Endothelial cell (in vitro differentiated cells): ENCODE measurements around the gene CHP1. TPM values are rescaled to one million over a fixed set of nuclear protein-coding genes. Genes with fewer than 3 reads are reported as not detected.
A peak's percentile ranks its signal among the peaks of the same experiment; 100 is the strongest.
"Not testable (repeated sequence)": the region's sequence is repeated elsewhere in the genome, so short reads cannot be mapped to it uniquely, and the experiment has no call there.

ENCODE experiments used
- DNase-seq: peaks from one replicate; pipeline ENCODE4 v3.0.0; 2021; ENCODE audit warnings: low spot score
- H3K27ac Mint-ChIP-seq: one replicate; pipeline ENCODE4 v1.8.0; 2021; ENCODE audit warnings: mixed read lengths, inconsistent platforms; ENCODE audit not compliant: unreplicated experiment
- H3K27me3 Mint-ChIP-seq: one replicate; pipeline ENCODE4 v1.8.0; 2021; ENCODE audit warnings: mild to moderate bottlenecking, moderate library complexity, mixed read lengths, inconsistent platforms; ENCODE audit not compliant: unreplicated experiment
- H3K36me3 Mint-ChIP-seq: one replicate; pipeline ENCODE4 v1.8.0; 2021; ENCODE audit warnings: mild to moderate bottlenecking, low read depth, mixed read lengths, inconsistent platforms; ENCODE audit not compliant: unreplicated experiment
- H3K4me1 Mint-ChIP-seq: one replicate; pipeline ENCODE4 v1.8.0; 2021; ENCODE audit warnings: mild to moderate bottlenecking, mixed read lengths, inconsistent platforms; ENCODE audit not compliant: unreplicated experiment
- H3K4me3 Mint-ChIP-seq: one replicate; pipeline ENCODE4 v1.8.0; 2021; ENCODE audit warnings: mild to moderate bottlenecking, mixed read lengths, inconsistent platforms; ENCODE audit not compliant: unreplicated experiment
- H3K9me3 Mint-ChIP-seq: one replicate; pipeline ENCODE4 v1.8.0; 2021; ENCODE audit warnings: mixed read lengths, inconsistent platforms; ENCODE audit not compliant: unreplicated experiment
- CTCF ChIP-seq: fragments of 200-600 bp; sonication (generic); IDR thresholded peaks from one replicate; pipeline ENCODE4 v1.5.0; 2021; ENCODE audit warnings: antibody characterized with exemption; ENCODE audit not compliant: unreplicated experiment
- total RNA-seq: library from RNA; stranded (reverse); fragmentation: NEBNext Ultra II Directional; extraction: Animal tissue kit (Norgen Biotek cat#: 25700); gene quantifications from one replicate; pipeline ENCODE4 v1.2.1, GENCODE V29; 2021; ENCODE audit not compliant: unreplicated experiment

The CHP1 gene
- total RNA-seq, 1 donor from 2014 or later, result 132 TPM

DNA sequence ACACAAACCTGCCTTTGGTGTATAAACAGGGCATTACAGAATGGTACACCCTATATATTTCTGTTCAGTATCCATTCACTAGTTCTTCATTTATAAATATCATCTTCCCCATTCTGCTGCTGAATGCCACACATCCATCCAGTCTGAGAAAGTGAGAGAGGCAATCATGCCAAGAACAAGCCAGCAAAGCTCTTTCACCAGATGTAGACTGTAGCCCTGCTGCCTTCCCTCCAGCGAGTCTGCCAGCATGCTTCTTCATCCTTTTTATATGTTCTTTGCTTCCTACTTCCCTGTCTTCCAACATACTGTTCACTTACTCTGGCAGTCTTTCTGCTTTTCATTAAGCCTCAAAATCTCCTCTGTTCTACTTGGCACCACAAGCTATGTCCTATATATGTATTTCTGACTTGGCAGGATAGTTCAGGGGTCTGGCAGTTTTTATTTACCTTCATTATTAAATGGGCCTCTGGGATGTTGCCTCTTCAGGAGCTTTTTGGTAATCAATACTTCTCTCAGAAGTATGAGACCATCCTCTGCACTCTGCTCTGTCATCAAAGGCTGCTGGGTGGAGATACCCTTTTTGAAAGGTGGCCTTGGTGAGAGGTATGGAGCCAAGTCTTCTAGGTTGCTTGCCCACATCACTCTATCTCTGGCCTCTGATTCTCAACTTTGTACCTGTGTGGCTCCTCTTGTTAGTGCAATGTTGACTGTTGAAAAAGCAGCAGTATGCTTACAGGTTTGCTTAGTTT is 48.6 kb downstream of the CHP1 start:
- Mint-ChIP-seq H3K27me3 (peaks cover 6% of the 10 kb centered on the region), H3K9me3 (no peaks in the 10 kb centered on the region), H3K4me1 (peaks cover 18% of the 10 kb centered on the region), H3K36me3 (peaks cover 30% of the 10 kb centered on the region), H3K27ac (no peak overlapping the region), H3K4me3 (no peak overlapping the region)
- no peak for TF ChIP-seq CTCF
- DNase-seq, result no peak

GRCh38 chr15:41281236-41281635 is 50.2 kb downstream of the CHP1 start:
- DNase-seq, result no peak
- Mint-ChIP-seq H3K27me3 (peaks cover 6% of the 10 kb centered on the region), H3K9me3 (no peaks in the 10 kb centered on the region), H3K27ac (no peak overlapping the region), H3K36me3 (peaks cover 35% of the 10 kb centered on the region), H3K4me1 (peaks cover 26% of the 10 kb centered on the region), H3K4me3 (no peak overlapping the region)
- no peak for TF ChIP-seq CTCF

DNA sequence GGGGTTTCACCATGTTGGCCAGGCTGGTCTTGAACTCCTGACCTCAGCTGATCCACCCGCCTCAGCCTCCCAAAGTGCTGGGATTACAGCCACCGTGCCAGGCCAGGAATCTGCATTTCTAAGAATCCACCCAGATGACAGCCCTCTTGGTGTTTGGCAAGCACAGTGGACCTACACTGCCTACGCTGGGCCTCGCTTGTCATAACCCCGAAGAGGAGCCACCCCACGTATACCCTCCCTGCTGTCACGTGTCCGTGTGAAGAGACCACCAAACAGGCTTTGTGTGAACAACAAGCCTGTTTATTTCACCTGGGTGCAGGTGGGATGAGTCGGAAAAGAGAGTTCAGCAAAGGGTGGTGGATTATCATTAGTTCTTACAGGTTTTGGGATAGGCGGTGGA is 51.4 kb downstream of the CHP1 start:
- Mint-ChIP-seq H3K4me3 (peak overlapping the region; percentile 100), H3K36me3 (peaks cover 38% of the 10 kb centered on the region), H3K27ac (peak overlapping the region; percentile 95), H3K4me1 (peaks cover 26% of the 10 kb centered on the region)
- not testable (repeated sequence) for DNase-seq, H3K27me3 Mint-ChIP-seq, H3K9me3 Mint-ChIP-seq

GRCh38 chr15:41282980-41283652 is 52.0 kb downstream of the CHP1 start:
- not testable (repeated sequence) for DNase-seq, H3K9me3 Mint-ChIP-seq, H3K27me3 Mint-ChIP-seq
- Mint-ChIP-seq H3K4me1 (peaks cover 26% of the 10 kb centered on the region), H3K36me3 (peaks cover 40% of the 10 kb centered on the region), H3K4me3 (peak overlapping the region; percentile 100), H3K27ac (peak overlapping the region; percentile 95)

- peaks cover 6% of the 10 kb centered on the region for H3K27me3 Mint-ChIP-seq
- peaks cover 26% of the 10 kb centered on the region for H3K4me1 Mint-ChIP-seq
- no peaks in the 10 kb centered on the region for H3K9me3 Mint-ChIP-seq
- no peak for TF ChIP-seq CTCF
- H3K4me3 Mint-ChIP-seq, result peak overlapping the region; percentile 100
- DNase-seq, result peak; percentile 98
- H3K36me3 Mint-ChIP-seq, result peaks cover 39% of the 10 kb centered on the region
- peak overlapping the region; percentile 95 for H3K27ac Mint-ChIP-seq
These were observed 52.8 kb downstream of the CHP1 start for GRCh38 chr15:41283653-41284426.
